Activated CD8-positive, alpha-beta memory T cell treated with anti-CD3 and anti-CD28 coated beads for 24 hours (primary cell): Measurements from ENCODE around the gene CPS1.

Source experiments
- DNase-seq: peaks from one replicate; pipeline ENCODE4 v3.0.0-alpha.2; 2020

CPS1 gene

DNA sequence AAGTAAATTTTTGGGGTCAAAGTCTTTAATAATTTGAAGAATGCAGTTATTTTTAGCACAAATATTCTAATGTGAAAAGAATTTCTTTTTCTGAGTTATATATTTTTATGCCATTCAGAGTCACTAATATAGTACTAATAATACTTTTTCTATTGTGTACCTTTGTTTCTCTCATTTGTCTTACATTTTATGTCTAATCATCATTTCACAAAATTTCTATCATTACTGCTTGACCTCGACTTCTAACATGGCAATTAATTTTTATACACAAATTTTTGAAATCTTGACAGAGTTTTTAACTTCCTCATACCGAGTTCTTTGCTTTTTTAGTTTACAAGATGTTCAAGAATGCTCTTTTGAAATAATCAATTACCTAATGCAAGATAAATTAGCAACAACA, 8.4 kb upstream of the CPS1 start:
- DNase-seq, result no peak

DNA sequence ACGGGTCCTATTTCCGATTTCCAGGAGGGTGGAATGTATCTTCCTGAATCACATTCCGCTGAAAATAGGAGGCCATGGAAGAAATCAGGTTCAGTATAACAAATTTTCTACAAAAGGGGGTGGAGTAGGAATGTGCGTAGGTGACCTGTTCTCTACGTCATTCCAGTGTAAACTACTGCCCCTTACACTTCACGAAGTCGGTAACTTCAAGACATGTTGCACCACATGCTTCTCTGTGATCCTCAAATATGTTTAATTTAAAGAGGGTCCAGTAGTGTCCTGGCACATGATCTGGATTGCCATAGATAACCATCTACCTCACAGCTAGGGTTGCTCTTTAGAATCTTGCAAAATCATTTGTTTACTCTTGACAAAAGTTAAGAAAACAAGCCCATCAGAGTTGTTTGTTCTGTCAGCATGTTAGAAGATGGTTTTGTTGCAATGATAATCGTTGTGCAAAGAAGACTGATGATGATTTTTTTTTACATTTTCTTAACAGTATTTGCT, 7.5 kb upstream of the CPS1 start:
- no peak for DNase-seq

DNA sequence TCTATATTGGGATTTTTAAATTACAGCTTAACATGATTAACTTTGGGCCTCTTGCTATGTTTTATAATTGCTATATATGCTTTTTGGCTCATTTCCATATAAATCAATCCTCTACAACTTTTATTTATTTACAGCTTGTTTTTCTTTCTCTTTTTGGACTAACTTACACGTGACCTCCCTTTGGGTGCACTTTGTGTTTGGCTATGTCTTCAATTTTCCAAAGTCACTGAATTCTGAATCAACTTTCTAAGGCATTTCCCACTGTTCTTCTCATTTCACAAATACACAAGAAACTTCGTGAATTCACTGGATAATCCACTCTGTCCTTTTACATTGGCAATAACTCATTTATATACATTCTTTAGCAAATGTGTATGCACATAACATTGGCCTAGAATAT, 5.4 kb upstream of the CPS1 start:
- no peak for DNase-seq

DNA sequence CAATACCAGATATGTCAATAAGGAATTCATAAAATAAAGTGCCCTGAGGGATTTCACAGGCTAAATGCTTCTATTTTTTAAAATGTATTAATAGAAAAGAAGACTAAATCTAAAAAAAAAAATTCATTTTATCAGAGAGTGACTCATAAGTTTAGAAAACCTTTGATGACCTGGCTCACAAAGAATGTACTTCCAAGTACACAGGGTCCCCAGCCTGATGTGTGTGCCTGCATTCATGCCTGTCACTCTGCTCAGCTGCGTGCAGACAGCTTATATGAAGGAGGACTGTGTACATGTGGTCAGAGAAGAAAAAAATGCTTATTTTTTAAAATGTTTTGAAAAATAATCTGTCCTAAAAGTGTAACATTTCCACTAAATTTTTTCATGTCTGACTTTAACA, 3.0 kb upstream of the CPS1 start:
- DNase-seq, result no peak

DNA sequence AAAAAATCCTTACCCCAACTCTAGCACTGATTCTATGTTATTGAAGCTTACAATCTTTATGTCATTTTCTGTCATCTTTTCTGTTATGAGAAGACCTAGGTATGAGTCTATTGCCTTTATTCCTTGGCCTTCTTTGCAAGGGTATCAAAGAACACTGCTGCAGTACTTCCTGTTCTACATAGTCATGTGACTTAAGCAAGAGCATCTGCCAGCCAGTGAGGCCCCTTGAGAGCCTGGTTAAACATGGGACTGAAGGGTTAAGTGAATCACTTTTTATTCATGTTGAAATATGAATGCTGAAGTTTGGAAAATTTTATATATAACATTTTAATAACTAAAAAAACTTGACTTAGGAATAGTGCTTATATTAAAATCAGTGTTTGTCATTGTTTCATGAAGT, 844 bp upstream of the CPS1 start:
- no peak for DNase-seq

DNA sequence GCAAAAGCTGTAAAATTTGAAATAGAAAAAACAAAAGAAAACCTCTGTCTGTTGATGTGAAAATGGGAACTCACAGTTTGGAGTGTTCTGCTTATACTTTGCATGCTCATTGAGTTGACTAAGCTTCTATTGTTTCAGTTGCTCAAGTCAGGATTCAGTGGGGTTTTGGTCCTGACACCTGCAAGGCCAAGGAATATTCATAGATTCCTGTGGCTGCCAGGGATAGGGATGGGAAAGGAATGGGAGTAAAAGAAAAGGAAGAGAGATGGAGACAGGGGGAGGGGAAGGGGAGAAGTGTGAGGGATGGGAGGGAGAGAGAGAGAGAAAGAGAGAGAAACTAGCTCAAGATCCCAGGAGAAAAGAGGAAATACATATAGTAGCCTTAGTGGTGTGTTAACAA, 1.3 kb downstream of the CPS1 start:
- DNase-seq, result no peak

DNA sequence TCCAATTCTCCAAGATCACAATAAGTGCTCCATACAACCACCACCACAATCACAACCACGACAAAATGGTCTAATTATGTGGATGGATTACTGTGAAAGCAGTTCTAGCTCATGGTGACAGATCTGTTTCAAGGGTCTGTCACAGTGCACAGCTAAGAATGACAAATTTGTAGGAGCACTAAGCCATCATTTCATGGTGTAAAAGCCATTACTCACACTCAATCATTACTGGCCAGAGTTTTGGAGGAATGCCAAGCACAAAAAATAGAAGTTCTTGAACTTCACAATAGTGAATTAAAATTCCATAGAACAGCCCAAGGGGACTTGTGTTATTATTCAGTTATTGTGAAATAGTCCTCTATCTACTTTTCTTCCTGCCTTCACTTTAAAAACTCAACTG, 2.3 kb downstream of the CPS1 start:
- no peak for DNase-seq

DNA sequence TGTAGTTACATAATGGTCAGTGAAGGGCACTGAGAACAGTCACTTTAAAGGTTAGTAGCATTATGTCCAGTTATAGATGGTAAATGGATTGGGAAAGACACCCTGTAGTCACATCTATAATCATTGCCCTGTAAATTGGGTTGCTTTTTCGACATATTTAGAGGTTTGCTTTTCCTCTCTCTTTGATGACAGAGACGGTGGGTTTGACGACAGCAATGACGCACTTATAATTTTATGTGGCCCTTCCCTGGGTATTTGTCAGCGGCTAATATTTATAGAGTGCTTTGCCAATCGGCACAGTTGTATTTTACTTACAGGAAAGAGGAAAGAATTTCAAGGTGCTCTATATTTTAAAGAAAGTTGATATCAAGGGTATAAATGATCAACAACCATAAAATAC, 2.8 kb downstream of the CPS1 start:
- no peak for DNase-seq

DNA sequence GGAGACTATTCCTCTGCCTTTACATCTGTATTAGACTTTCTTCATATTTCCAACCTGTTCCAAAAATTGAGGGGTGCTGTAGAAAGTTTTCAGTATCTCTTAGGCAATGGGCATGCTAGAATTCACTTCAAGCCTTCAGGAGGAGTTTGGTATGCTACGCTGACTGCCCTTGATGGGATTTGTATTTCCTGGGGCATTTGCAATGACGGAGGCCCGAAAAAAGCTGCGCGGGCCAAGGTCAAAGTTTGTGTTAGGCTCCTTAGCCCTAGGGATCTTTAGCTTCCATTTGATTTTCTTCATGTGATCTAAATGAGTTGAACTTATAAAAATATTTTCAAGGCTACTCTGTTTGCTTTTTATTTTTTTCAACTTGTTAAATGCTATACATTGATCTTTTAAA, 5.1 kb downstream of the CPS1 start:
- no peak for DNase-seq

DNA sequence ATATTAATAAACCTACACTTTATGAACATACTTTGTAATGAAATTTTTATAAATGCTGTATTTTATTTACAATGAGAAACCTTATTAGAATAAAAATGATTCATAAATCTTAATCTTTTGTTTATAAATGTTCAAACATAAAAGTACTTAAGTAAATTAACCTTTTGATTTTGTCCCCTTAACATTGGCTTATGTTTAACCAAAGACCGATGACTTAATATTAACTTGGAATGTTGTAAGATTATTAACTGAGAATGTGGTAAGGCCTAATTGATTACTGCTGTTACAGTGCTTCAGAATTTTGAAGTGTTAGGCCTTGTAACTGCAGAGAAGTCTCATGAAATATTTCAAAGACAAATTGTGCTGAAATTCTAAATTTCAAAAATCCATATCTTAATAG, 5.7 kb downstream of the CPS1 start:
- DNase-seq, result no peak

DNA sequence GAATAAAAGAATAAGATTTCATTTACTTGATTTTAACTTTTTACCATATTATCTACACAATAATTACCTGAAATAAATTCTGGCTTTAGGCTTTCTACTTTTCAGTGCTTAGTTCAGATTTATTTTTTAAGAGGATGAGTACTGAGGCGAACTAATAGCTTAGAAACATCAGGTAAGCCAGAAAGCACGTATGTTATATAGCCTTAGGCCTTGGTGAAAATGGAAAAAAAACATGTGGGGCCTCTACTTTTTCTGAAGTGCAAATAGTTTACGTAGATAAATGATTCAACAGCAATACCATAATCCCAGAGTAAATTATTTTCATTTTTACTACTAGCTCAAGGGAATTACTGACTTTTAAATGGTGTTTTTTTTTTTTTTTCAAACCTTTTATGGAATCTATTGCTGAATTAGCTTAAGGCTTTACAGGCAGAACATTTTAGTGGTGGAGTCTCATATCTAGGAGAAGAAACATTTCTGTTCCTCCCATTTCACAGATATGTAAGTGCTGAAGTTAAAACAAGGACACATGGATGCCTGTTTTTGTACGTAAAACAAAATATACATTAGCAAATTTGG, 6.2 kb downstream of the CPS1 start:
- no peak for DNase-seq

DNA sequence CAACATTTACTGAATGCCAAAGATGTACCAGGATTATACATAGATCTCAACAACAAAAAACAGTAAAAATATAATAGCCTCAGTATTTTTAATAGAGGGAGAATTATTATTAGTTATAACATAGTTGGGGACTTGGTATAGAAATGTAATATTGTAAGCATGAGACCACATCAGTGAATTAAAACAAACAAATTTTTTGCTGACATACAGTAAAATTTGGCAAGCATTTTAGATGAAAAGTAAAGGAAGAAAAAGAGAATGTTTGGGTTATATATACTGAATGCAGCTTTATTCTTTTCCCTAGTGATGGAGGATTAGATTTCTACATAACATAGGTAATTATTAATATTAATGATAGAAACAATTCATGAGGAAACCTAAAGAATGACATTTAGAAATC, 10.9 kb downstream of the CPS1 start:
- no peak for DNase-seq

DNA sequence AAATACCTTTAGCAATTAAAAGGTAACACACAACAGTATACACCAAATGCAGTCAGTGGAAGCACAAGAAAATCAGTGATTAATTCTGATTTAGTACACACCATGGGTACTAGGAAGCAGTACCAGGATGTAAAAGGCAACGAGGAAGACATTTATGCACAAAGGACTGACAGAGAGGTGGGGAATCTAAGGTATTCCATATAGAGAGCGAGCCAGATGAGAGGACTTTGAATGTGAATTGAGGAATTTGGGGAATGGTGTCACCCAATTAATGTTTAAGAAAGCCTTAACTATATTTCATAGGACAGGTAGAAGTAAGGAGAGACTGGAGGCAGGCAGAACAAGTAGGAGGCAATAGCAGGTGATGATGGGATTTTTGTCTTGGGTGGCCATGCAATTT, 11.7 kb downstream of the CPS1 start:
- no peak for DNase-seq

DNA sequence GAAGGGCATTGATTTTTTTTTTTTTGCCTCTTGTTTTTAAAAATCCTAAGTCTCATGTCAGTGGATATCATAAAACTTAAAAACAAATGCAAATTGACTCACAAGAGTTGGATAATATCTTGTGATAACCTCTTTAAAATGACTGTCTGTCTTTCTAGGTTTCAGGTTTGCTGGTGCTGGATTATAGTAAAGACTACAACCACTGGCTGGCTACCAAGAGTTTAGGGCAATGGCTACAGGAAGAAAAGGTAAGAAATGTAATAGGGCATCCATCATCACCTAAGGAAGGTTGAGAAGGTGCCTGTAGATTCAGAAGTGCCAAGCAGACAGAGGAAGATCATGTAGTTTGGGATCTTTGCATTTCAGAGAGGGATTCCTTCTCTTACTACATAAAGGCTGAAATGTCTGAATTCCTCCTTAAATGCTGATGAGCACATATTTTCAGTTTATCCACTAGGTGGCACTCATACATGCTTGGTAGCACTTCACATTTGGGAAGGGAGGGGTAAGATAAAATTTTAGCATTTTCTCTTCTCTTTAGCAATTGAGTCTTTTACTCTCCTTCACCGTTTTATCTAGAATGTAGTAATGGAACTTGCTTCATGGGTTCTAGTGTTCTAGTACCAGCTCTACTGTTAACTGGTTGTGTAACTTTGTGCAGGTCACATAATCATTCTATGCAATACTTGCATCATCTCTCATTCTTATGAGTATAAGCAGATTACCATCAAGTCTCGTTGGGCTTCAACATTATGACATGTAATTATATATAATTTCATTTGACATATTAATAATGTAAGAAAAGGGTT, 21.1 kb downstream of the CPS1 start:
- DNase-seq, result no peak

DNA sequence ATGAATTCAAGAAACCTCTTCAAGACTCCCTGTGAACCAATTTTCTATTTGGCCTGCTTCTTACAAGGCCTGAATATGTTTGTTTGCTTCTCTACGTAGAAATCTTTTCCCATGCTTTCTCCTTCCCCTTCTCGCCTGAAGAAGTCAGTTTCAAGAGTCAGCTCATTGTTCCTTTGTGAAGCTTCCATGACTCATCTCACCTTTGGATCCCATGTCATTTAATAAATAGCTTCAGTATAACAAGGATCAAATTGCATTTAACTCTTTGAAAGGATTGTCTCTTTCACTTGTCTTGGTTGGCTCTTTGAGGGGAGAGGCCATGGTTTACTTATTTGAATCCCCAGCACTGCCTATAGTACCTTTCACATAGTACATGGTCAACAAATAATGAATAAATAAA, 28.4 kb downstream of the CPS1 start:
- no peak for DNase-seq

DNA sequence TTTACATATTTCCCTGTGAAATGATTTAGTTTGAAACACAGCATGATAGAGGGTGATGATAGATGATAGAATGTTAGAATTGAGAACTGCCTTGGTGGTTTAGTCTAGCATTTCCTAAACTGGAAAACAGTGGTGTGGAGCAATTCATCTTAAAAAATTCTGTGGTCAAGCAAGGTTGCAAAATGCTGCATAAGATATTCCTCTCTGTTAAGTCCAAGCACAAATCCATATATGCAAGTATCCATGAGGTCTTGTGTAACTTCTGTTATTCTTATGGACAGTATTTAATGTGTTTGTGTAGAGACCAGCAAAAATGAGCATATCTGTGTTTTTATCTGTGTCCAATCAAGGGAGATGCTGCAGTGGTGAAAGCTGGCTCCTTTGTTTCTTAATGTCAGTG, 30.0 kb downstream of the CPS1 start:
- DNase-seq, result no peak

DNA sequence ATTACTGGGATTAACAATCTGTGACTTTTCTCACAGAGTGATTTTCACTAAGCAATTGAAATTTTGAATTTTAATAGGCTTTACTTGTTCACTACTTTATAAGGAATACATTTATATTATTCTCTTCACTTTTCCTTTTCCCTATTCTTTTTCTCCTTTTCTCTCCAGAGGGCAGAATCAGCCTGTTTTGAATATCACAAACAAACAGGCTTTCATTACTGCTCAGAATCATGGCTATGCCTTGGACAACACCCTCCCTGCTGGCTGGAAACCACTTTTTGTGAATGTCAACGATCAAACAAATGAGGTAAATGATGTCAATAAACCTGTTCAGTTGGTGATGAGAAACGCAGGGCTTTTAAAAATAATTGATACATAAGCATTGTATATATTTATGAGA, 35.3 kb downstream of the CPS1 start:
- no peak for DNase-seq

DNA sequence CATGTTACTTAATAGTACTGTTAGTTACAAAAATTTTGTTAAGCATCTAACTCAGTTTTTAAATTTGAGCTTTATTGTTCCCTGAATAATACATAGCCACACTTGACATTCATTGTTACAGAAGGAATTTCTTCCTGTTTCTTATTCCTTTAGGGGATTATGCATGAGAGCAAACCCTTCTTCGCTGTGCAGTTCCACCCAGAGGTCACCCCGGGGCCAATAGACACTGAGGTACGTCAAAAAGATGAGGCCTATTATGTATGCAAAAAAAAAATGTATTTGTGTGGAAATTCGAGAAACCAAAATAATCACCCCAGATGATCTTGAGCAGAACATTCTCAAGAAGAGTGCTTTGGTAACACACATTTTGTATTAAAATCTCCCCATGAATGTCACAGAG, 36.3 kb downstream of the CPS1 start:
- DNase-seq, result no peak

DNA sequence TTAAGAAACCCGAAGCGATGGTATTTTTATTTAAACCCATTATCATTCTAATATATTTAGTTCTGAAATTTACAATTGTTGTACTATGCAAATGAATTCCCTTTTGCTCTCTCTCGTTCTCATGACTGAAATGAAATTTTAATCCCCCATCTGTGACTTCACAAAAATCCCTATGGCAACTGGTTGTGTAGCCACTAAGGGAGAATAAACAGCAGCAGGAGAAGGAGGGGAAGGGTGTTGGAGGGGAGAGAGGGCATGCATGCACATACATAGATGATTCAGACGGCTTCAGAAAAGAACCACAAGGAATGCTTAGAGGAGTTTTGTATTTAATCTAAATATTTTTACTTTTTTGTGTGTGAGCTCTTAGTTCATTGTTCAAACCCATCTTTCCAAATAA, 36.8 kb downstream of the CPS1 start:
- no peak for DNase-seq

DNA sequence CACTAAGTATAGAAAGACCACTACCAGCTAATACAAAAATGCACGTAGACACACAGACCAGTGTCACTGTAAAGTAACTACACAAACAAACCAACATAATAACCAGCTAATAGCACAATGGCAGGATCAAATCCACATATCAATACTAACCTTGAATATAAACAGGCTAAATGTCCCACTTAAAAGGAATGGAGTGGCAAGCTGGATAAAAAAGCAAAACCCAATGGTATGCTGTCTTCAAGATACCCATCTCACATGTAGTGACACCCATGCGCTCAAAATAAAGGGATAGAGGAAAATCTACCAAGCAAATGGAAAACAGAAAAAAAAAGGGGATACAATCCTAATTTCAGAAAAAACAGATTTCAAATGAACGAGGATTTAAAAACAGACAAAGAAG, 41.8 kb downstream of the CPS1 start:
- DNase-seq, result no peak

DNA sequence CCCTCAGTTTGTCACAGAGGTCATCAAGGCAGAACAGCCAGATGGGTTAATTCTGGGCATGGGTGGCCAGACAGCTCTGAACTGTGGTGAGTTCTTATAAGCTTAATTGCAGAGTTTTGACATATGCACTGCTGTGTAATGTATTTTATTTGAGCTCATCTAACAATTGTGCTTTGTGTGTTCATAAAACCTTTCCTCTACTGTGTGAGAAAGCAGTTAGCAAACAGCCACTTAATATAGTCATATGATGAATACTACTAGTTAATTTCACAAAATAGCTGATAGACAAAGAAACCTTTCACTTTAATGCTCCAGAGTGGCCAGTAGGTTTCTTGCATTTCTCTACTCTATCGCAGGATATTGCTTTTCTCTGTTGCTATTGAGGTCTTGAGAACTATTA, 43.1 kb downstream of the CPS1 start:
- DNase-seq, result no peak

DNA sequence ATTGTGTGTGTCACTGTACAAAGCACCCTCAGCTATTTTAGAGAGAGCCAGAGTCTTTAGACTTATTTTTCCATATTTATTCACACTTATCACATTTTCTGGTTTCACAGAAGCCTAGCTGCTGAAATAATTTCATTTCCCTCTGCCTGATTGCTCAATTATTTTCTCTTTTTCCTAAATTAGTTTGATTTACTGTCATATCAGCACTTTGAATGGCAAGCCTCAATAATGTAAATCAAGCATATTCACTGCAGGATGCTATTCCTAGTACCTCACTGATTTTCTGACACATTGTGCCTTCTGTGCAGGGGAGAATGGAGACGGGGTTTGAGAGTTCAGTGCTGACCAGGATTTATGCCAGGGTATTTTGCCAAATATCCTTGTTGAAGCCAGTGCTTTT, 48.3 kb downstream of the CPS1 start:
- no peak for DNase-seq

DNA sequence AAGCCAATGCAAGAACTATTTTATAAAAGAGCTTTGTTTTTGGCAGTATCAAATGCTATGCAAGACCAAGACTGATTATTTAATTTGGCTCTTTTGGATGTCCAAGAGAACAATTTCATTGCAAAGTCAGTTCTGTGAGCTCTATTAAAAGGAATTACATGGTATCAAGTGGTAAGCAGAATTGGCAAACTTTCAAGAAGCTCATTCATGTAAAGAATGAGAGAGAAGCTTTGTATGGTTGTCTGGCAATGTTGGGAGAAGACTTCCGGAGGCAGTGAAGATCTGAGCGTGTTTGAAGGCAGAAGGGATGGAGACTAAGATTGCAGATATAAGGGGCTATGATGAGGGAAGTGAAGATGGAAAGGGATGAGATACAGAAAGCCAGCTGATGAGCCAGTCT, 49.6 kb downstream of the CPS1 start:
- no peak for DNase-seq

DNA sequence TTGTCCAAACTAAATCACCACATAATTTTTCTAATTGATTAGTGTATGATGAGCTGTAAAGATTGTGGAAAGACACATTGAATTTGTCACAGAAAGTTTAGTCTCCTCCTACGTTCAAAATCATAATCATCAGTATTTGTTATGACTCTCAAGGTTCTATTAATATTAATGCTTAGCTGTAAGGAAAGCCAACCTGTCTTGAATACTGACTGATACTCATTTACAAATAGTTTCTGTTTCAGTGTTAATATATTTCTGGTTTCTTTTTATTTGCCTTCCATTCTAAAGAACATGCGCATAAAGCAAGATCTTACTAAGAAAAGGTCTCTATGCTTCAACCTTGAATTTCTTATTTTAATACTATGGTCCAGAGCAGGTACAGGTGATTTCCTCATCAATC, 55.1 kb downstream of the CPS1 start:
- DNase-seq, result no peak

DNA sequence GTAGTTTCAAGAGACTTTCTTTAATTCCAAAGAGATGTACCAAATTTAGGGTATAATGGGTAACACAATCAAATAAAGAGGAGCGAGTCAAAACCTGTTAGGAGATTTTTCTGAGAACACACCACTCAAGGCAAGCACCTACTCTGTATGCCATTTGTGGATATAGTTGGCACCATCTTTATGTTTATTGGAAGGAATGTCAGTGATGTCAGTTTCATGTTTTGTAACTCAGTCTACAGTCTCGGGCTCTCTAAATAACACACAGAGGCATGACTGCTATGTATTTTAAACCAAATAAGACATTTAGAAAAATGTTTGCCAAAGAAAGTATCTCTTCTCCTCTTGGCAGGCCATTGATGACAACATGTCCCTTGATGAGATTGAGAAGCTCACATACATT, 59.7 kb downstream of the CPS1 start:
- DNase-seq, result no peak
